ENCODE data around the gene NUDT21. TPM values are rescaled to one million over a fixed set of nuclear protein-coding genes. Genes with fewer than 3 reads are reported as not detected.

NUDT21 gene
- 63.7 and 67.4 TPM in 2 replicates for total RNA-seq

DNA sequence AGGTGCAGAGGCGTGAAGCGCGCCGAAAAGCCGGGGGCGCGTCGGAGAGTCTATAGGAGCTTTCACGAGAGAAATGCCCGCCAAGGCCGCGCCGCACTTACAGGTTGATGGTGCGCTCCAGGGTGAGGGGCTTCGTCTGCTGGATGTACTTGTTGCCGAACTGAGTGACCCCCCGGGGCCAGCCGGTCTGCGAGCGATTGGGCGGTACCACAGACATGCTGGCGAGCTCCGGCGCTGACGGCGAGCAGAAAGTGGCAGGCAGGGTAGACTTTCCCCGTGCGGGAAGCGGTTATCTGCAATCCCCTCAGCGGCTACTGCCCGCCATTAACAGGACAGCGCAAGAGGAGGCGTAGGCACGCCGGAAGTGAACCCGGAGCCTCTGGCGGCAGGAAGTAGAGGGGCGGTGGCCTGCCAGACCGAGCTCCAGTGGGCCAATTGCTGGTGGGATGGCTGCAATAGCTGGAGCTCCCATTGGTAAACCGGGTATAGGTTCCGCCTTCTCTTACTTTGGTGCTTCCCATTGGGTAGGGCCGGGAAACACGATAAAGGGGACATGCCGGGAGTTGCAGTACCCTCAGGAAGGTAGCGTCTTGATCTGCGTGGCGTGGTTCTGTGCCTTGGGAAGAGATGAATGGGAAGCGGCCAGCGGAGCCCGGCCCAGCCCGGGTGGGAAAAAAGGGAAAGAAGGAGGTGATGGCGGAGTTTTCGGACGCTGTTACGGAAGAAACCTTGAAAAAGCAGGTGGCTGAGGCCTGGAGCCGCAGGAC, at the start of gene NUDT21, which contains the start of gene OGFOD1:
Gene NUDT21, minus strand, starts transcription at position 347 of the 767 bp plus-strand sequence. Its CDS starts 130 bp downstream, at position 217.
Gene OGFOD1, plus strand, starts transcription at position 569 of the 767 bp plus-strand sequence. Its CDS starts 59 bp downstream, at position 628.

DNA sequence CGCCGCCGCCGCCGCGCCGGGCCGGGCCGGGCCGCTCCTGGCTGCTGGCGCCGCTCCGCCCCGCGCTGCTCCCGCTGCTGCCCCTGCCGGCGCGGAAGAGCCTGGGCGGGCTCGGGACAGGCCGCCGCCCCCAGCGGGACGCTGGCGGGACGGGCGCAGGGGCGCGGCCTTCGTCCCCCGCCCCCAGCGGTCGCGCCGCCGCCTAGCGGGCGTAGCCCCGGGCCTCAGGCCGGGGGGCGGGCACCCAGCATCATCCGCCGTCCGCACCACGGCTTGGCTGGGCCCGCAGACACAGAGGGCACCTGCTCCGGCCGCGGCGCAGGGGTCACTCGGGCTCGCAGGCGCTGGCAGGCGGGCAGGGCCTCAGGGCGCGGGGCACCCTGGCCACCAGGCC, 25.7 kb downstream of the NUDT21 start, which contains the start of gene AMFR:
Gene AMFR, minus strand, starts transcription at position 107 of the 394 bp plus-strand sequence. CDS start 218 bp downstream, outside the sequence.

Other genes with a start within 250 kb of the NUDT21 start
- gene AMFR, start 25.8 kb downstream of the NUDT21 start, total RNA-seq: 107 and 112 TPM in 2 replicates
- gene OGFOD1, start 222 bp upstream of the NUDT21 start, total RNA-seq: 49.7 and 62.8 TPM in 2 replicates
- 29.3 and 35.9 TPM in 2 replicates for gene BBS2, start 68.7 kb upstream of the NUDT21 start, total RNA-seq
- not detected in 2 replicates for gene MT4, start 113.7 kb upstream of the NUDT21 start, total RNA-seq
- gene MT3, start 138.2 kb upstream of the NUDT21 start, total RNA-seq: not detected in 2 replicates
- 602 and 1,004 TPM in 2 replicates for gene MT2A, start 157.3 kb upstream of the NUDT21 start, total RNA-seq
- gene MT1E, start 174.4 kb upstream of the NUDT21 start, total RNA-seq: 367 and 549 TPM in 2 replicates
- gene MT1M, start 181.3 kb upstream of the NUDT21 start, total RNA-seq: not detected in 2 replicates
- gene MT1A, start 187.3 kb upstream of the NUDT21 start, total RNA-seq: not detected in 2 replicates
- gene MT1B, start 200.6 kb upstream of the NUDT21 start, total RNA-seq: not detected in 2 replicates
- 1.5 and 6.8 TPM in 2 replicates for gene MT1F, start 206.6 kb upstream of the NUDT21 start, total RNA-seq
- 1.1 TPM in 1 of 2 replicates, not detected in the other for gene MT1G, start 216.7 kb upstream of the NUDT21 start, total RNA-seq
- not detected in 2 replicates for gene MT1H, start 218.5 kb upstream of the NUDT21 start, total RNA-seq
- 1,022 and 1,842 TPM in 2 replicates for gene MT1X, start 231.1 kb upstream of the NUDT21 start, total RNA-seq